PFSK-1 (cell line): Measurements from ENCODE around the gene GOLGA6A.

Source experiments
- FOXP2 ChIP-seq: optimal IDR thresholded peaks from 2 replicates; pipeline ENCODE3; 2011; ENCODE audit warnings: borderline replicate concordance, control low read depth, inconsistent platforms; ENCODE audit not compliant: insufficient read depth; ENCODE audit errors: extremely low read length, extremely low read depth
- POLR2AphosphoS5 ChIP-seq: IDR thresholded peaks from 2 replicates; pipeline ENCODE4 v1.6.1; 2012; ENCODE audit warnings: low read depth, mild to moderate bottlenecking, control low read depth, low read length, moderate library complexity
- SIN3A ChIP-seq: IDR thresholded peaks from 2 replicates; pipeline ENCODE4 v1.6.1; 2012; ENCODE audit warnings: mild to moderate bottlenecking, low read length, moderate library complexity, borderline replicate concordance; ENCODE audit not compliant: insufficient read depth
- TAF1 ChIP-seq: IDR thresholded peaks from 2 replicates; pipeline ENCODE4 v1.6.1; 2012; ENCODE audit warnings: low read length, control low read depth, borderline replicate concordance; ENCODE audit not compliant: insufficient read depth
- TF ChIP-seq, protein P1 (sequence below), 2 experiments: IDR thresholded peaks; 2 replicates each; pipeline versions ENCODE4 v1.6.1 to v1.8.0; 2011 to 2012; ENCODE audit warnings: low read depth in 2 of 2, low read length in 2 of 2, control low read depth in 1 of 2, inconsistent platforms in 1 of 2, mild to moderate bottlenecking in 1 of 2, moderate library complexity in 1 of 2; ENCODE audit not compliant: insufficient read depth in 1 of 2

GOLGA6A gene

DNA sequence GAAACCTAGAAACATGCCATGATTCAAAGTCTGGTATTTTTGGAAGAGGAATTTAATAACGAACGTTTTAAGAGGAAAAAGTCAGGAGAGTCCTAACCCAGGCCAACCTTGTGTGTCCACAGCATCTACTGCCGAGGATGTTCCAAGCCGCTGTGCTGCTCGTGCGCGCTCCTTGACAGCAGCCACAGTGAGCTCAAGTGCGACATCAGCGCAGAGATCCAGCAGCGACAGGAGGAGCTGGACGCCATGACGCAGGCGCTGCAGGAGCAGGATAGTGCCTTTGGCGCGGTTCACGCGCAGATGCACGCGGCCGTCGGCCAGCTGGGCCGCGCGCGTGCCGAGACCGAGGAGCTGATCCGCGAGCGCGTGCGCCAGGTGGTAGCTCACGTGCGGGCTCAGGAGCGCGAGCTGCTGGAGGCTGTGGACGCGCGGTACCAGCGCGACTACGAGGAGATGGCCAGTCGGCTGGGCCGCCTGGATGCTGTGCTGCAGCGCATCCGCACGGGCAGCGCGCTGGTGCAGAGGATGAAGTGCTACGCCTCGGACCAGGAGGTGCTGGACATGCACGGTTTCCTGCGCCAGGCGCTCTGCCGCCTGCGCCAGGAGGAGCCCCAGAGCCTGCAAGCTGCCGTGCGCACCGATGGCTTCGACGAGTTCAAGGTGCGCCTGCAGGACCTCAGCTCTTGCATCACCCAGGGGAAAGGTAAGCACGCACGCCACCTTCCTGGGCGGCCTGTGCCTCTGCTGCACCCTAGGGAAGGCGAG lies 59.5 kb downstream of the GOLGA6A start:
- TF ChIP-seq TAF1: no peak
- no peak for TF ChIP-seq SIN3A
- no peak for TF ChIP-seq FOXP2
- no peak for TF ChIP-seq POLR2AphosphoS5
- TF ChIP-seq, protein P1, sequence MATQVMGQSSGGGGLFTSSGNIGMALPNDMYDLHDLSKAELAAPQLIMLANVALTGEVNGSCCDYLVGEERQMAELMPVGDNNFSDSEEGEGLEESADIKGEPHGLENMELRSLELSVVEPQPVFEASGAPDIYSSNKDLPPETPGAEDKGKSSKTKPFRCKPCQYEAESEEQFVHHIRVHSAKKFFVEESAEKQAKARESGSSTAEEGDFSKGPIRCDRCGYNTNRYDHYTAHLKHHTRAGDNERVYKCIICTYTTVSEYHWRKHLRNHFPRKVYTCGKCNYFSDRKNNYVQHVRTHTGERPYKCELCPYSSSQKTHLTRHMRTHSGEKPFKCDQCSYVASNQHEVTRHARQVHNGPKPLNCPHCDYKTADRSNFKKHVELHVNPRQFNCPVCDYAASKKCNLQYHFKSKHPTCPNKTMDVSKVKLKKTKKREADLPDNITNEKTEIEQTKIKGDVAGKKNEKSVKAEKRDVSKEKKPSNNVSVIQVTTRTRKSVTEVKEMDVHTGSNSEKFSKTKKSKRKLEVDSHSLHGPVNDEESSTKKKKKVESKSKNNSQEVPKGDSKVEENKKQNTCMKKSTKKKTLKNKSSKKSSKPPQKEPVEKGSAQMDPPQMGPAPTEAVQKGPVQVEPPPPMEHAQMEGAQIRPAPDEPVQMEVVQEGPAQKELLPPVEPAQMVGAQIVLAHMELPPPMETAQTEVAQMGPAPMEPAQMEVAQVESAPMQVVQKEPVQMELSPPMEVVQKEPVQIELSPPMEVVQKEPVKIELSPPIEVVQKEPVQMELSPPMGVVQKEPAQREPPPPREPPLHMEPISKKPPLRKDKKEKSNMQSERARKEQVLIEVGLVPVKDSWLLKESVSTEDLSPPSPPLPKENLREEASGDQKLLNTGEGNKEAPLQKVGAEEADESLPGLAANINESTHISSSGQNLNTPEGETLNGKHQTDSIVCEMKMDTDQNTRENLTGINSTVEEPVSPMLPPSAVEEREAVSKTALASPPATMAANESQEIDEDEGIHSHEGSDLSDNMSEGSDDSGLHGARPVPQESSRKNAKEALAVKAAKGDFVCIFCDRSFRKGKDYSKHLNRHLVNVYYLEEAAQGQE (IDR thresholded peaks at IDR 0.05; ENCODE audit: insufficient read depth in 1 of 2, low read depth in 2 of 2, low read length in 2 of 2): no peak
